ENCODE data around the gene LTF.
"Not testable (repeated sequence)": the region's sequence is repeated elsewhere in the genome, so short reads cannot be mapped to it uniquely, and the experiment has no call there.

The LTF gene

DNA sequence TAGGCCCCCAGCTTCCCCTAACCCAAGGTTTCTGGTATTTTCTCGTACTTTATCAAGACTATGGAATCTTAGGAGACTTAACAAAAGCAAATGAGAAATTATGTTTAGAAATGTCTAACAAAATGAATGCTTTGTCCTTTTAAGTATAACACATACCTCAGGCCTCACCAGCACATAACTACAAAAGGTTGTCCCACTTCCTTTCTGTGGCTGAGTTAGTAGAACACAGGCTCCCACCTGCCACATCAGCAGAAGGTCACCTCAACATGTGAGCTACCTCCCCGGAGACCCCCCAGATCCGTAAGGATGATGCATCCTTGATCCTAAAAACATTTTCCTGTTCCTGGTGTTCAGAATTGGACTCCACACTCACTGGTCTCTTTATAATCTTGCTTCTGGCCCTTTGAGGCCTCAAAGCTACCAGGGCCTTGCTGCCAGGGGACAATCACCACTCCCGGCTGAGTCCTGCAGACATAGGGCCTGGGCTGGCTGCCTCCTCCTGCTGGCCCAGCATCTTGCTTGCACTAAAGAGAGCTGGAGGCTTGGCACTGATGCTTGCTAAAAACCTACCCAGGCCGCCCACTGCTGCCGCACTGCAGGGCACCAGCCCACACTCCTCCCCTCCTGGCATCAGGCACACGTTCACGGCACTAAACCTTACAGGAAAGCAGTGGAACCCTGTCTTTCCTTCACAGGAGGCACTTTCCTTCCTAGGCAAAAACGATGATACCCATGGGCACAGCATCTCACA is 54.8 kb downstream of the LTF start:
- no peak for DNase-seq

DNA sequence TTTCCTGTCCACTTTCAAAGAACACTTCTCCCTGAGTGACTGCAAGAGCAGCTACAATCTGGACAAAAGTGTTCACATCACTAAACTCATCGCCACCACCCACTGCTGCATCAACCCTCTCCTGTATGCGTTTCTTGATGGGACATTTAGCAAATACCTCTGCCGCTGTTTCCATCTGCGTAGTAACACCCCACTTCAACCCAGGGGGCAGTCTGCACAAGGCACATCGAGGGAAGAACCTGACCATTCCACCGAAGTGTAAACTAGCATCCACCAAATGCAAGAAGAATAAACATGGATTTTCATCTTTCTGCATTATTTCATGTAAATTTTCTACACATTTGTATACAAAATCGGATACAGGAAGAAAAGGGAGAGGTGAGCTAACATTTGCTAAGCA is 55.9 kb downstream of the LTF start:
- no peak for DNase-seq

DNA sequence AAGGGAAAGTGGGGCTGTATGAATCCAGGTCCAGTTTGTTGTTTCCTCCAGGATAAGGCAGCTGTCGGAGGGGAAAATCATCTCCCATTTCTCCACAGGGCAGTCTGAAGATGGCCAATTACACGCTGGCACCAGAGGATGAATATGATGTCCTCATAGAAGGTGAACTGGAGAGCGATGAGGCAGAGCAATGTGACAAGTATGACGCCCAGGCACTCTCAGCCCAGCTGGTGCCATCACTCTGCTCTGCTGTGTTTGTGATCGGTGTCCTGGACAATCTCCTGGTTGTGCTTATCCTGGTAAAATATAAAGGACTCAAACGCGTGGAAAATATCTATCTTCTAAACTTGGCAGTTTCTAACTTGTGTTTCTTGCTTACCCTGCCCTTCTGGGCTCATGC is 56.7 kb downstream of the LTF start:
- DNase-seq: no peak

DNA sequence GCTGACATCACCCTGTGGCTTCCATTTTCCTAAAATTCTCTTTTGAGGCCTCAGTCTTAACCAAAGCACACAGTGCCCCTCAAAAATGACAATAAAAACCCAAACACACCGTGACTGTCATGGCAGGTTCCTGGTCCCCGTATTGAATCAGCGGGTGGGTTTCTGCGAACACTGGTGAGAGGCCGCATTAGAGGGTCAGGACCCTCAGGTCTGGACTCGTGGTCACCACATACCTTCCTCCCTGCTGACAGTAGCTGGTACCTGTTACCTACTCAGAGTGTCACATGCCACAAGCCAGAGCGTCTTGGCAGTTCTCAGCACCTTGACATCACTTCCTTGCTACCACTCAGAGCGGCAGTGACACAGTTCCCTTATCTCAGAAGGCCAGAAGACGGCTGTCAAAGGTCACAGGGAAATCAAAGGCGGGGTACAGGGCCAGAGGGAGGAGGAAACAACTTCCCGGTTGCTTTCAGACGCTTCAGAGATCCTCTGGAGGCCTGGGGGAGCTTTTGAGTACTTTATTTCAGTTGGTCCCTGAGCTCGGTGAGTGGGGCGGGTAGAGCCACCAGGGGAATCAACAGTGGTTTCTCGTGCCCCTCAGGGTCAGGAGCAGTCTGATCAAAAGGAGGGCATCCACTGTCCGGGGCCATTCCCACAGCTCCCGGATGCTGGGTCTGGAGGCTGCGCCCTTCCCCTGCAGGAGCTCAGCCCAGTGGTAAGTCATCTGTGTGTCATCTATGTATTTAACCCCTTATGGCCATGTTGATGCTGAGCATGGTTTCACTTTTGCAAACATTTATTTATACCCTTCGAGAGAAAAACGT is 57.7 kb downstream of the LTF start, which contains the start of the genes CCR5AS and CCRL2:
CCR5AS (minus strand) TSS at position 279 of the 824 bp plus-strand sequence.
CCRL2 (plus strand) TSS at position 472 of the 824 bp plus-strand sequence. CDS start 821 bp downstream, outside the sequence.
- DNase-seq: no peak

DNA sequence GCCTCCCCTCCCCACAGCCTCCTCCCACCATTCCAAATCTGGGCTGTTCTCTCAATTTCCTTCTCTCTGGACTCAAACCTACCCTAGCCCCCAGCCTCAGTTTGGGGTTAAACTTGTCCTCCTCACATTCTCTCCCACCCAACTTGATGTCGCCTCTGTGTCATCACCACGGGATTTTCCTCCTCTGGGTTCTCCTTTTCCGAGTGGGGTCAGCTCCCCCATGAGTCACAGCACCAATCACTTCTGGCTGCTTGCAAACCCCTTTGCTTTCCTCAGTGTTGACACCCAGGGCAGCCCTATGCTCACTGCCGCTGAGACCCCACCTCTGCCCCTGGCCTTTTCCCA is 58.3 kb downstream of the LTF start:
- no peak for DNase-seq

DNA sequence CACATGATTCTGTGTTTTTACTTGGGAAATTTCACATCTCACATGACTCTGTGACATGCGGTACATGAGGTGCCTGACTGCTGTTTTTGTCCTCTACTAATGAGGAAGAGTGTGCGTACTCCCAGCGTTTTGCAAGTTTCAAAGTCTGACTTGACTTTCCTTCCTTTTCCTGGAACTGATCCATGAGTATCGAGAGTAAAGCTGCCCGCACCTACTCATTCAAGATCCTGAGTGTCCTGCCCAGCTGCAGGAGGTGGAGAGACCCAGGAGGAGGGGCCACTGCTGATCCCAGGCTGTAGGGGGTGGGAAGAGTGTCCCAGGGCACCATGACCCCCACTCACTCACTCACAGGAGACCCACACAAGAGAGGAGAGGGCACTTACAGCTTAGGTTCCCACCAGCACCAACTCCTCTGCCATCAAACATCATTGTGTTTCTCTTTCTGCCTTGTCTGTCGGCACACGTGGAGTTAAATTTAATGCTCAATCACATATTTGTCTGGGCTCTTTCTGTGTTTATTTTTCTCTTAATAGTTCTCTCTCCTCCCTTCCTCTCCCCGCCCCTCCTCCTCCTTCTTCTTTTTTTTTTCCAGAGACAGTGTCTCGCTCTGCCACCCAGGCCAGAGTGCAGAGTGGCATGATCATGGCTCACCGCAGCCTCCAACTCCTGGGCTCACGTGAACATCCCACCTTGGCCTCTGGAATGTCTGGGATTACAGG is 59.2 kb downstream of the LTF start:
- DNase-seq: no peak

DNA sequence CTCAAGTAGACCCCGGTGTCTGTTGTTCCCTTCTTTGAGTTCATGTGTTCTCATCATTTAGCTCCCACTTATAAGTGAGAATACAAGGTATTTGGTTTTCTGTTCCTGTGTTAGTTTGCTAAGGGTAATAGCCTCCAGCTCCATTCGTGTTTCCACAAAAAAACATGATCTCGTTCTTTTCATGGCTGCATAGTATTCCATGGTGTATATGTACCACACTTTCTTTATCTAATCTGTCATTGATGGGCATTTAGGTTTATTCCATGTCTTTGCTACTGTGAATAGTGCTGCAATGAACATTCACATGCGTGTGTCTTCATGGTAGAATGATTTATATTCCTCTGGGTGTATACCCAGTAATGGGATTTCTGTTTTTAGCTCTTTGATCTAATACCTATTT is 61.8 kb downstream of the LTF start:
- not testable (repeated sequence) for DNase-seq

DNA sequence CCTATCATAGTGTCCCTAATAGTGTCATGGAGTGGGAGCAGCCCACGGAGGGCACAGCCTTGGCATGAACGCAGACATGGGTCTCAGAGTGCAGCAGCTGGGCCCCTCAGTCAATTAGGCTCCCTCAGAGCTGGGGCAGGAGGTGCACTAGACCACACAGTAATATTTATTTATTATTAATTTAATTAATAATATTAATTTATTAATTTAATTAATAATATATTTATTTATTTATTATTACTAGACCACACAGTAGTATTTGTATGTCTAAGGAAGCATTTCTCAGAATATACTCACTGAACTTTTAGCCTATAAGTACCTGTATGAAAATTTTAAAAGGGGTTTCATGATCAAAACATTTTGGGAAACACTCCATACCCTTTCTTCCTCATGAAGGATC is 63.1 kb downstream of the LTF start:
- DNase-seq: no peak

DNA sequence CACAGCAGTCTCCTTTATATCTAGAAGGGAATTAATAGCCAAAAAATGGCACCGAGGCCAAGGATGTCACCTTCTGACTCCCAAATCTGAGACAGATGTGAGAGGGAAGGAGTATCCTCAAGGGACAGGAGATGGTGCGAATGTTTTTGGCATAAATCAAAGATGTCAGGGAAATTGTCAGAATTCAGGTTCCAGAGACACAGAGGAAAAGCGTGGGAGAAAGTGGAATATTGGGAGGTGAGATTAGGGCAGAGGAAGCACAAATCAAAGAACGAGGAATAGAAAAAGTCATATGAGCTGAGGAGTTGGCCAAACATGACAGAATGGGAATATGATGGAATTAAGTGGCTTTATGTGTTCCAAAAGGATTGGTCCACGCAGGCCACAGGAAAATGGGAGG is 63.9 kb downstream of the LTF start:
- no peak for DNase-seq

DNA sequence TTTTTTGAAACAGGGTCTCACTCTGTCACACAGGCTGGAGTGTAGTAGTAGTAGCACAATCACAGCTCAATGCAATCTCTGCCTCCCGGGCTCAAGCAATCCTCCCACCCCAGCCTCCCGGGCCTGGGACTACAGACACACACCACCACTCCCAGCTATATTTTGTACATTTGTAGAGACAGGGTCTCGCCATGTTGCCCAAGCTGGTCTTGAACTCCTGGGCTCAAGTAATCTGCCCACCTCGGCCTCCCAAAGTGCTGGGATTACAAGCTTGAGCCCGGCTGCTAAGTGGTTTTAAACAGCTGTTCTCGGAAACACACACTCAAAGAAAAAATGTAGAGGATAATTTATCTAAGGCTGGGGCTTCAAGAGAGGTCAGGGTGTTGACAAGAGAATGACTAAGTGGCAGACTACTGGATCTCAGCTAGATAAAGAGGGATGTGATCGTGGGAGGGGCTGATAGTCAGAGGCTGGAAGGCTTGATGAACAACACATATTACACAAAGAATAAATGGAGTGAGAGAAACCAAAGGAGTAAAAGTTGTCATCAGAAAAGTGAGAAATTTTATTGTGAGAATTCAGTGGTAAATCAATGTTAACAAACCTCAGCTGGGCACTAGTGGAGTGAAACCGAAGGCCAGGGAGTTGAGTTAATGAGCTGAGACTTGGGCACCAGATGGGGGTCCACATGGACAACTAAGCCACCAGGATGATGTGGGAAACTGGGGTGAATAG is 64.5 kb downstream of the LTF start:
- DNase-seq: no peak

DNA sequence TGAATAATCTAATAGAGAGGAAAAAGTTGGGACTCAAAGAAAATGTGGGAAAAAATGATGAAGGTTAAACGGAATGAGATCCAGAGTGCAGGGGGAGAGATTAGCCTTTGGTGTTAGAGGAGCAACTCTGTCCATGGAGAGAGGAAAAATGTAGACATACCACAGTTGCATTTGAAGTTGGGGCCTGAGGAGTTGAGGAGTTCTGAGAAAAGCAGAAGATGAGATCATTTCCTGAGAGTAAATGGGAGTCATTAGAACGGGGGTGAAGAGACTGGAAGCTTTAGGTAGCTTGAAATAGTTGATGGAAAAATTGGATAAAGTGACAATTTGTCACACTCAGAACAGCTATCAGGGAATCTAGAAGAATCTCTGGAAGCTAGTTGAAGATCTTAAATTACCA is 65.1 kb downstream of the LTF start:
- DNase-seq: no peak

DNA sequence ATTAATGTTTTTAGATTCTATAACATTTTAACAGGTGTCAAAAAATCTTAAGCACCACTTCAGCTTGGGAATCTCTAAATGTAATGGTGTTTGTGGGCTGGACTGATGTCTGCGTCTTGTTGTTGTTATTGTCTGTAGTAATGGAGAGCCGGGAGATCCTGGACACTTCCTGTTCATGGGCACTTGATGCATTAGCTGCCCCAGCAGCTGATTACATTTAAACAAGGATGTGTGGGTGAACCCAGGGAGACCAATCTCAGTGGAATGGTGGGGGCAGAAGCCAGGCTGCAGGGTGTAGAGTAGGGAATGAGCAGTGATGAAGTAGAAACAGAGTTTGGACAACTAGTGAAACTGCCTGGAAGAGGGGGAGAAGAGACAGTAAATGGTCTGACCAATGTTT is 65.6 kb downstream of the LTF start:
- DNase-seq: no peak

DNA sequence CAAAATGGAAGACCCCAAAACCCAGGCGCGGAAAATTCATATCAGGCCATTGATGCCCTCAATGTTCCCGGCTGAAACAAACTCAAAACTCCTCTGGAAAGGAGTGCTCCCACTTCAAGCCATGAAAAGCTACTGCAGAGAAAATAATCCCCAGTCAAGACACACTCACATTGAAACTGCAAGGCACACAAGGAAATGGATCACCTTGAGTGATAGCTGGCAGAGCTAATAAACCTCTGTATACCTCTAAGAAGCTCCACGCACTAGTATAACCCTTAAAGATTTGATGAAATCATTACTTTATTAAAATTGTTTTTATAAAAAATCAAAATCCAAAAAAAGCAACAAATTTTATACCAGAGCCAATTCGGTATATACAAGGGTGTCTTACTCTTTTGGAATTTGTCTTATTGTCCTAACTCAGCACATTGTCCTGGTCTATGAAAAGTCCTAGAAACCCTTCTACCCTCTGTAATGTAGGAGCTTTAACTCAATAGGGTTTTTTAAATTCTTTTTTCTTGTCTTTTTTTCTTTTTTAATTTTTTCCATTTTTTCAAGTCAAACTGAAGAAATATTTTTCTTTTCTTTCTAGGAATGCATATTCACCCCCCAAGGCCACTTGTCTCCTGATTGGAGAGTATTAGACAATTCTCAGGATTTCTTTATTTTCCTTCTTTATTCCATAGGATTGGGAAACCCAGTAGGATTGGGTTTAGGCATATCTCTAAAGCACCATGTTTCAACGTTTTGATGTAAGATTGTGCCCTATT is 66.3 kb downstream of the LTF start:
- no peak for DNase-seq

DNA sequence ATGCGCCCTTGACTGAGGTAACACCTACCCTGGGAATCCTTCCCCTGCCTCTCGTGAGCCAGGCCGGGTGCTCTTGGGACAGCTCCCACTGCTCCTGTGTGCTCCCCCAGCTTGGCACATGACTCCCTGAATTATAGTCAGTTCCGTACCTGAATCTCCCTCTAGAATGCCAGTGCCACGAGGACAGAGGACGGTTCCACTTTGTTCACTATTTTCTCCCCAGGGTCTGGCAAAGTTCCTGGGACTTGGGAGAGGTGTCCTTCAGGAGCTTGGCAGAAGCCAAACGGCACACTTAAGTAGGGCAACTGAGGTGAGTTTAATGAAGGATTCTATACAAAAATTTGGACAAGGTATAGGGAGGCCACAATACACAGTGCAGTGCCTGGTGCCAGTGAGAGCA is 67.6 kb downstream of the LTF start:
- no peak for DNase-seq

DNA sequence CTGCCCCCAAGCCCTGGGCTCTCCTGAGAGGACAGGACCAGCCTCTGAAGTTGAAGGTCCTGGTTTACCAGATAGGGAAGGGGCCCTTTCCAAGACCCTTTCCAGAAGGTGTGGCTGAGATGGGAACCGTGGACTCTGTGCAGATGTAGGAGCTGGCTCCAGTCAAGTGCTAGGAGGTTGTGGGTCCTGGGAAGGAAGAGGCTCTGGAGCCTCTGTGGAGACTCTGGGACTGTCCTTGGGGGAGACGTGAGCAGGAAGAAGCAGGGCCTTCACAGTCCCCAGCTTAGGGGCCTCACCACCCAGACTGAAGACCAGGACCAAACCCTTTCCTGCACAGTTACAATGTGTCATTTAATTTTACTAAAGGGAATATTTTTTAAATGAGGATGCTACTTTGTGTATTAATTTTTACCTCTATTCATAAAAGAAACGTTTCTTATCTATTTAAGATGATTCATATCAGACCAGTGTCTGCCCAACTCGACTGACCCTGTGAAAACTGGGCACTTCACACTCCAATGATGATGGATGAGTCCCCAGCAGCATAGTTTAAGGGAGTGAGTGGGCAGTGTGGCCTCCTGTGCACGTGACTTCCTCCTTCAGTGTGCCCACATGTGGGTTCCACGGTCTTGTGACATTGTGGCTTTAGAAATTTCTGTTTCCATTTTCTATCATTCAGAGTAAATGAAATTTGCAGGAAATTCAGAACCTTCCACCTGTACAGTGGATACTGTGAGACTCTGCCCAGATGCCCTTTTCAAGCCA is 68.8 kb downstream of the LTF start:
- no peak for DNase-seq

DNA sequence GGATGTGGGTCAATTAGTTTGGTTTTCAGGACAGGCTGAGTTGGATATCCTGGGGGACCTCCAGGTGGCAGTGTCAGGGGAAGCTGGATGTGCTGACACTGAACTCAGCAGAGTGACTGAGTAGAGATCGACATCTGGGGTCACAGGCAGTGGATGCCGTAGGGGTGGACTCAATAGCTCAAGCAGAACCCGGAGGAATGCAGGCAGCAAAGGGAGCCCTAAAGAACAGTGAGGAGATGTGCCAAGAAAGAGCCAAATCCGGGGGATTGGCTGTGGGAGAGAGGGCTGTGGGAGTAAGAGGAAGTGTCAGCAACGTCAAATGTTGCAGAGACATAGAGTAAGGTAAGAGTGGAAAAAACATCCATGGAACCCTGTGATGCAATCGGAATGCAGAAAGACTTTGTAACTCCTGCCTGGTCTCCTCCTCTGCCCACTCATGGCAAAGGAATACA is 69.5 kb downstream of the LTF start:
- DNase-seq: no peak

DNA sequence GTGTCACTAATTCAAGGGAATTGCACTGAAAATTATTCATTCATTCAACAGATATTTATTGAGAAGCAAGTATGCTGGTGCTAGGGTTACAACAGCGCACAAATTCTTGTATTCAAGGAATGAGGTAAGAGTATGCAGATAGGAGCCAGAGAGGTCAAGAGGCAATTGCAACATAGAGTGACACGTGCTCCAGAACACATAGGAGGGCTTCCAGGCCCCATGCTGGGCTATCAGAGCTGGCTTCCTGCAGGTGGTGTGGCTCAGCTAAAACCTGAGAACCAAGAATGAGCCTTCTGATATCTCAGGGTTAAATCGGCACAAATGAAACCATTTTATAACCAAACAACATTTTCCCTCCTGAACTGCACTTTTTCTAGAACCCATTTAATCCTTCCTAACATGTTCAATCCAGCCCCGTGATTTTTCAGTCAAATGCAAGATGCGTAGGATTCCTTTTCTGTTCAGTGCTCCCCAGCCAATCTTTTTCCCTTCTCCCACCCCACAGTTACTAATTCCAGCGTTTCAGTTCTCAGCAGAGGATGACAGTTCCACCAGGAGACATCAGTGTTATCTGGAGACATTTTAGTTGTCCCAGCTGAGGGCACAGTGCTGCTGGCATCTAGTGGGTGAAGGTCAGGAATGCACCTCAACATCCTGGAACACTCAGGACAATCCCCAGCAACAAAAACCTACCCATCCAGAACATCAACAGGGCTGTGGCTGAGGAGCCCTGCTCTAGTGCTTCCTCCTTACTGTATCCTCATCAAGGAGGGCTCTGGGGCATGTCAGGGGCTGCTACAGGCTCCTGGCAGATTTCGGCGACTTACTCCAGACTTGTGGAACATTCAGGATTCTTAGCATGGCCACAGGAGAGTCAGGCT is 70.9 kb downstream of the LTF start:
- DNase-seq: no peak

DNA sequence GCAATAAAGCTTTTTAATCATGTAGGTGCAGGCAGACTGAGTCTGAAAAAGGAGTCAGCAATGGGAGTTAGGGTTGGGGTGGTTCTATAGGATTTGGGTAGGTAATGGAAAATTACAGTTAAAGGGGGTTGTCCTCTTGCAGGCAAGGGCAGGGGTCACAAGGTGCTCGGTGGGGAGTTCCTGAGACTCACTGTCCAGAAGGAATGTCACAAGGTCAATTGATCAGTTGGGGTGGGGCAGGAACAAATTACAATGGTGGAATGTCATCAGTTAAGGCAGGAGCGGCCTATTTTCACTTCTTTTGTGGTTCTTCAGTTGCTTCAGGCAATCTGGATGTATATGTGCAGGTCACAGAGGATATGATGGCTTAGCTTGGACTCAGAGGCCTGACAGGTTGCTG is 71.7 kb downstream of the LTF start:
- no peak for DNase-seq

DNA sequence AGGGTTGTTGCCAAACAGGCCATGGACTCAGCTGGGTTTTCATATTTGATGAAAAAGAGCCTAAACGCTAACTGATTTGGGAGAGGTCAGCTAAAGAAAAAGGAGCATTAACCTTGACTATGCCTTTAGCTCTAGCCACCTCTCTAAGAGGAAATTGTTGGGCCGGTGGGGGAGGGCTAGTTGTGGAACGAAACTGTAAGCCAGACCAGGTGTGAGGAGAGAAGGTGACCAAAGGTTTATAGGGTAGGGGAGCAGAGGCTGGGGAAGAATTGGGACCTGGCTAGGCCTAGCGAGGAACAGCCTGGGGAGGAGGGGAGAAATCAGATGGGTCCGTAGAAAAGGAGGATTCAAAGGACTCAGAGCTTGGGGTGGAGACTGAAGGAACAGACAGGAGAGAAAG is 73.2 kb downstream of the LTF start:
- not testable (repeated sequence) for DNase-seq

DNA sequence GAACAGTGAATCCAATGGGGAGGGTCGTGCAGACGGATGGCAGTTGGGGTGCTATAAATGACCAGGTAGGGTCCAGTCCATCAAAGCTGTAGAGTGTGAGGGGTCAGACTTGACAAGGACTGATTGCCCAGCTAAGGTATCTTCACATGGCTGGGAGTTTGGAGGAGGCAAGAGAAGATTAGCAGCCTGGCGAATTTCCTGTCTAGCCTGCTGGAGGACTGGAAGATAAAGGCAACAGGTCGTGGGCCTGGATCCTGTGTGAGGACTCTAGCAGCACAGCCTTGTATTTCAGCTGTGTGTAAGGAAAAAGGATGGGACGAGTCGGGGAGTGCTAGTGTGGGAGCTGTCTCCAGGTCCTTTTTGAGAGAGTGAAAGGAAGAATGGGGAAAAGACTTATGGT is 75.4 kb downstream of the LTF start:
- DNase-seq: no peak

Data from stimulated activated naive CD4-positive, alpha-beta T cell treated with Interleukin-2 at 50 U/mL for 16 hours (primary cell).